H1 (cell line): ENCODE results near the gene POU6F2. TPM values are rescaled to one million over a fixed set of nuclear protein-coding genes. Genes with fewer than 3 reads are reported as not detected.

Experiments used
- CBX5 ChIP-seq: fragments of 300-800, 300-1000 bp; sonication (generic); IDR thresholded peaks from 2 replicates; pipeline ENCODE4 v1.7.1; 2016; ENCODE audit warnings: antibody characterized with exemption, low read length, low read depth
- CEBPB ChIP-seq: IDR thresholded peaks from 2 replicates; pipeline ENCODE4 v1.6.1; 2012; ENCODE audit warnings: low read depth, low read length
- CHD2 ChIP-seq: IDR thresholded peaks from 2 replicates; pipeline ENCODE4 v1.6.1; 2012; ENCODE audit warnings: low read length, improper control_type of control experiment
- CHD7 ChIP-seq: fragments of 300-600 bp; sonication (generic); IDR thresholded peaks from 2 replicates; pipeline ENCODE4 v1.7.1; 2012; ENCODE audit warnings: low read length, moderate library complexity, mild to moderate bottlenecking, inconsistent platforms; ENCODE audit not compliant: insufficient replicate concordance
- EP300 ChIP-seq, 2 experiments: IDR thresholded peaks; 1 replicate in 1 of 2; 2 replicates in 1 of 2; pipeline ENCODE4 v1.6.1; 2011 to 2012; ENCODE audit warnings: low read depth in 2 of 2, low read length in 2 of 2, mild to moderate bottlenecking in 2 of 2, borderline replicate concordance in 1 of 2, inconsistent platforms in 1 of 2, moderate library complexity in 1 of 2
- FOSL1 ChIP-seq: IDR thresholded peaks from 2 replicates; pipeline ENCODE4 v1.6.1; 2011; ENCODE audit warnings: mild to moderate bottlenecking, low read depth, low read length, moderate library complexity; ENCODE audit not compliant: insufficient read depth
- NANOG ChIP-seq: IDR thresholded peaks from 2 replicates; pipeline ENCODE4 v1.6.1; 2011; ENCODE audit warnings: low read length, low read depth, mild to moderate bottlenecking, inconsistent platforms; ENCODE audit not compliant: insufficient read depth, poor library complexity, severe bottlenecking
- RAD21 ChIP-seq, 2 experiments: IDR thresholded peaks in 1 of 2; conservative IDR thresholded peaks in 1 of 2; 2 replicates each; pipeline ENCODE4 v1.6.1; 2011; ENCODE audit warnings: low read depth in 2 of 2, low read length in 2 of 2, improper control_type of control experiment in 1 of 2, inconsistent platforms in 1 of 2, mild to moderate bottlenecking in 1 of 2, moderate library complexity in 1 of 2
- polyA plus RNA-seq, 7 experiments: library from polyadenylated mRNA; depleted of rRNA in 3 of 7; stranded (reverse) in 5 of 7; unstranded in 2 of 7; fragments of >200 nt in 5 of 7; fragments of 200-250 nt in 2 of 7; gene quantifications; 1 replicate in 5 of 7; 2 replicates in 1 of 7; 4 replicates in 1 of 7; pipeline versions ENCODE4 v1.2.1 to v1.2.3, GENCODE V29; 2011 to 2013; ENCODE audit warnings: missing spikeins in 2 of 7, mixed read lengths in 2 of 7
- total RNA-seq: library from RNA; stranded (reverse); fragmentation: NEBNext Ultra II Directional; extraction: Animal tissue kit (Norgen Biotek cat#: 25700); gene quantifications from 2 replicates; pipeline ENCODE4 v1.2.1, GENCODE V29; 2021
- TF ChIP-seq, protein P1 (sequence below): IDR thresholded peaks from 2 replicates; pipeline ENCODE4 v1.6.1; 2012; ENCODE audit warnings: inconsistent platforms

Gene POU6F2
- total and polyA plus RNA-seq, 2 of the 8 experiments (the other 6 are each of a cell fraction or from before 2014, with no cell fraction given) = 1.1 to 2.0 TPM

- TF ChIP-seq CHD7 = no peak
- no peak for TF ChIP-seq RAD21 (IDR thresholded peaks at IDR 0.05 in 1 of 2, conservative IDR thresholded peaks at IDR 0.05 in 1 of 2; ENCODE audit: low read depth in 2 of 2, low read length in 2 of 2)
- TF ChIP-seq FOSL1 = no peak
- no peak for TF ChIP-seq CBX5
- no peak for TF ChIP-seq NANOG
- TF ChIP-seq CHD2 = no peak
- TF ChIP-seq, protein P1, sequence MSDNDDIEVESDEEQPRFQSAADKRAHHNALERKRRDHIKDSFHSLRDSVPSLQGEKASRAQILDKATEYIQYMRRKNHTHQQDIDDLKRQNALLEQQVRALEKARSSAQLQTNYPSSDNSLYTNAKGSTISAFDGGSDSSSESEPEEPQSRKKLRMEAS = no peak
- no peak for TF ChIP-seq EP300 (IDR thresholded peaks at IDR 0.05; ENCODE audit: borderline replicate concordance in 1 of 2, low read depth in 2 of 2, low read length in 2 of 2)
- no peak for TF ChIP-seq CEBPB
Observed at GRCh38 chr7:39056153-39056552, 78.4 kb downstream of the POU6F2 start (continued).
